BJ (cell line): ENCODE measurements around the gene OTP. TPM values are rescaled to one million over a fixed set of nuclear protein-coding genes. Genes with fewer than 3 reads are reported as not detected.
"Not testable (repeated sequence)": the region's sequence is repeated elsewhere in the genome, so short reads cannot be mapped to it uniquely, and the experiment has no call there.

Experiments
- CTCF ChIA-PET: fragments of 350-600 bp; formaldehyde crosslinking; extraction: SDS; loops from one replicate; lab custom pipeline; 2021; ENCODE audit warnings: antibody characterized with exemption, inconsistent platforms; lab: Yijun Ruan, JAX
- POLR2A ChIA-PET: fragments of 300-600 bp; sonication (Branson Sonifier 250); formaldehyde crosslinking; extraction: SDS; loops from one replicate; lab custom pipeline; 2021; ENCODE audit warnings: antibody characterized with exemption; lab: Charles Lee
- DNase-seq: peaks from one replicate; pipeline ENCODE4 v3.0.0-alpha.2; 2011; ENCODE audit warnings: low read depth
- H3K27me3 ChIP-seq: 2 replicates; pipeline ENCODE4 v1.6.0; 2011; ENCODE audit warnings: low read length; ENCODE audit not compliant: control insufficient read depth, insufficient read depth
- H3K36me3 ChIP-seq: 2 replicates; pipeline ENCODE4 v1.5.1; 2011; ENCODE audit warnings: low read length; ENCODE audit not compliant: control insufficient read depth, insufficient read depth
- H3K4me3 ChIP-seq: 2 replicates; pipeline ENCODE4 v1.5.1; 2011; ENCODE audit warnings: low read depth, mild to moderate bottlenecking, control low read depth, low read length
- CTCF ChIP-seq: IDR thresholded peaks from 2 replicates; pipeline ENCODE4 v1.5.1; 2011; ENCODE audit warnings: low read depth, mild to moderate bottlenecking, control low read depth, inconsistent platforms, low read length, moderate library complexity; ENCODE audit not compliant: insufficient read depth
- polyA plus RNA-seq: library from polyadenylated mRNA; depleted of rRNA; stranded (reverse); fragments of >200 nt; gene quantifications from 2 replicates; pipeline ENCODE4 v1.2.3, GENCODE V29; 2011; rRNA removed

The OTP gene
- polyA plus RNA-seq, 1 experiment: not detected

GRCh38 chr5:77586101-77586500 lies 52.4 kb downstream of the OTP start:
- Histone ChIP-seq H3K36me3 (no peaks in the 10 kb centered on the region), H3K4me3 (no peak overlapping the region), H3K27me3 (0 out of 2 replicates have a peak, but pooled peaks cover 1% of the 10 kb centered on the region)
- ChIA-PET POLR2A (no interaction called here), CTCF (no interaction called here)
- no peak for DNase-seq
- no peak for TF ChIP-seq CTCF

- H3K27me3 ChIP-seq, DNase-seq, POLR2A ChIA-PET, CTCF ChIA-PET, H3K4me3 ChIP-seq, H3K36me3 ChIP-seq: not testable (repeated sequence)
Measured at GRCh38 chr5:77582143-77582542, 56.4 kb downstream of the OTP start.

Other genes starting within 250 kb of the OTP start
- 112 and 164 TPM in 2 replicates for gene WDR41, start 146.4 kb downstream of the OTP start, polyA plus RNA-seq
- gene TBCA, start 137.6 kb upstream of the OTP start, polyA plus RNA-seq: 41.7 and 122 TPM in 2 replicates